Measurements from ENCODE around the gene AKAP8L. TPM values are rescaled to one million over a fixed set of nuclear protein-coding genes. Genes with fewer than 3 reads are reported as not detected.

The AKAP8L gene
- total and polyA plus RNA-seq, 2 of the 8 experiments (the other 6 are each of a cell fraction or from before 2014, with no cell fraction given), result 75.1 to 138 TPM

DNA sequence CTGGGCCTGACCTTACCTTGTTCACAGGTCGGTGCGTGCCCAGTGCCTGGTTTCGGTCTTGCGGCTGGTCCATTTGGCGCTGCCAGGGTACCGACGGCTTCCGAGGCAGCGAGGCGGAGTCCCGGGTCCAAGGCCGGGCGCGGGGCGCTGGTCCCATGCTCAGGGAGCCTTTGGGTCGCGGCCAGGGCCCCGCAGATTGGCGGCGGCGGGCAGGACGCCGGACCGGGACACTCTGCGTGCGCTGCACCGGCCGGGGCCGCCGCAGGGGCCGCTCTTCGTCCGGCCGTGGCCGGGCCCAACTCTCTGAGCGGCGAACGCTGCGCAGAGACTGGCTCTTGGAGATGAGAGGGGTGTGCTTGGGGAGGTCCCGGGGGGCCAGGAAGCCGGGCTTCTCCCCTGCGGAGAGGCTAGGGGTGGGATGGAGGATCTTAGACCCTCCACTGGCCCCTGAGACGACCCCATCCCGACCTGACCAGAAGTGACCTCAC is 34.3 kb upstream of the AKAP8L start:
- Histone ChIP-seq H3K14ac (ENCODE audit: insufficient read length) (no peak overlapping the region), H2BK20ac (ENCODE audit: low read length) (no peak overlapping the region), H2BK5ac (ENCODE audit: low read depth, low read length) (peak overlapping the region; percentile 60; the same call in 1 of the 2 replicates), H2BK120ac (replicated peaks; ENCODE audit: low read depth, low read length) (no peak overlapping the region), H2BK15ac (ENCODE audit: low read length) (no peak overlapping the region), H3K4me1 (replicated peaks in 1 of 4; ENCODE audit: control insufficient read depth in 3 of 4, insufficient read depth in 4 of 4, low read length in 3 of 4) (peaks cover 0 to 26% (median 10%) of the 10 kb centered on the region in 4 experiments; a peak in 6 of 7 replicates), H4K5ac (ENCODE audit: insufficient read length, low read depth, low read length) (peak overlapping the region; percentile 15), H3K36me3 (ENCODE audit: control insufficient read depth in 2 of 4, insufficient read depth in 4 of 4, low read length in 3 of 4) (no peaks in the 10 kb centered on the region; a peak in 1 of 8 replicates), H4K91ac (replicated peaks; ENCODE audit: insufficient read length, low read length) (no peak overlapping the region), H3K9ac (replicated peaks in 1 of 4; ENCODE audit: extremely low read depth in 1 of 4, low read depth in 3 of 4, low read length in 3 of 4) (no peak overlapping the region), H2AK5ac (ENCODE audit: low read depth, low read length) (no peak overlapping the region), H3K56ac (replicated peaks; ENCODE audit: insufficient read length, low read depth, low read length) (no peak overlapping the region), H3K23ac (ENCODE audit: insufficient read length) (no peak overlapping the region), H3K9me3 (ENCODE audit: insufficient read depth in 2 of 2, low read depth in 1 of 2, low read length in 1 of 2) (no peaks in the 10 kb centered on the region), H3K79me2 (ENCODE audit: control insufficient read depth in 1 of 2, insufficient read depth in 2 of 2, low read length in 2 of 2) (no peaks in the 10 kb centered on the region), H2BK12ac (ENCODE audit: low read depth, low read length) (peak overlapping the region; percentile 60; the same call in 1 of the 2 replicates), H4K8ac (ENCODE audit: extremely low read depth, insufficient read depth, low read length) (peak overlapping the region; percentile 73), H3K4me2 (ENCODE audit: insufficient read depth in 1 of 2, low read depth in 2 of 2, low read length in 2 of 2) (peak overlapping the region; percentile 61 to 95), H3K18ac (ENCODE audit: extremely low read depth, low read length) (no peak overlapping the region), H3K27me3 (replicated peaks in 1 of 4; ENCODE audit: control insufficient read depth in 3 of 4, extremely low read depth in 1 of 4, insufficient read depth in 3 of 4, low read length in 3 of 4) (peaks cover 16 to 54% (median 47%) of the 10 kb centered on the region in 4 experiments), H3K79me1 (ENCODE audit: low read depth, low read length) (no peaks in the 10 kb centered on the region), H3K4me3 (ENCODE audit: extremely low read depth in 1 of 4, insufficient read depth in 2 of 4, low read depth in 3 of 4, low read length in 4 of 4) (peak overlapping the region; percentile 21 to 66 (median 58)), H2AFZ (ENCODE audit: low read length) (peak overlapping the region; percentile 98; the same call in 1 of the 2 replicates), H3K4ac (replicated peaks; ENCODE audit: insufficient read length, low read depth, low read length) (no peak overlapping the region), H4K20me1 (replicated peaks in 1 of 2; ENCODE audit: control insufficient read depth in 1 of 2, insufficient read depth in 2 of 2, low read length in 2 of 2) (peaks cover 0 to 6% of the 10 kb centered on the region in 2 experiments), H3K27ac (ENCODE audit: low read depth, low read length) (no peak overlapping the region), H3K23me2 (ENCODE audit: low read depth, low read length) (peaks cover 28% of the 10 kb centered on the region; the same call in 1 of the 2 replicates)
- WGBS, 2 experiments (ENCODE audit: extremely low coverage in 1 of 2, insufficient coverage in 1 of 2, insufficient read length in 1 of 2, insufficient replicate concordance in 2 of 2, low coverage in 1 of 2, low lambda C conversion rate in 2 of 2, missing lambda C conversion rate in 1 of 2), result 9% methylated on average over 37 of the region's 44 CpGs; no CpG with 5 or more reads in 1 of the 2 experiments
- no peak for DNase-seq (ENCODE audit: low read depth in 1 of 2, low spot score in 2 of 2)
- TF ChIP-seq, protein P1, sequence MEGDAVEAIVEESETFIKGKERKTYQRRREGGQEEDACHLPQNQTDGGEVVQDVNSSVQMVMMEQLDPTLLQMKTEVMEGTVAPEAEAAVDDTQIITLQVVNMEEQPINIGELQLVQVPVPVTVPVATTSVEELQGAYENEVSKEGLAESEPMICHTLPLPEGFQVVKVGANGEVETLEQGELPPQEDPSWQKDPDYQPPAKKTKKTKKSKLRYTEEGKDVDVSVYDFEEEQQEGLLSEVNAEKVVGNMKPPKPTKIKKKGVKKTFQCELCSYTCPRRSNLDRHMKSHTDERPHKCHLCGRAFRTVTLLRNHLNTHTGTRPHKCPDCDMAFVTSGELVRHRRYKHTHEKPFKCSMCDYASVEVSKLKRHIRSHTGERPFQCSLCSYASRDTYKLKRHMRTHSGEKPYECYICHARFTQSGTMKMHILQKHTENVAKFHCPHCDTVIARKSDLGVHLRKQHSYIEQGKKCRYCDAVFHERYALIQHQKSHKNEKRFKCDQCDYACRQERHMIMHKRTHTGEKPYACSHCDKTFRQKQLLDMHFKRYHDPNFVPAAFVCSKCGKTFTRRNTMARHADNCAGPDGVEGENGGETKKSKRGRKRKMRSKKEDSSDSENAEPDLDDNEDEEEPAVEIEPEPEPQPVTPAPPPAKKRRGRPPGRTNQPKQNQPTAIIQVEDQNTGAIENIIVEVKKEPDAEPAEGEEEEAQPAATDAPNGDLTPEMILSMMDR (IDR thresholded peaks at IDR 0.05; ENCODE audit: control extremely low read depth in 1 of 3, insufficient read depth in 1 of 3, low read depth in 1 of 3, low read length in 3 of 3), result peak in 2 of 3 experiments; percentile 16 to 20; a peak in 2 of 4 replicates
- TF ChIP-seq RAD21 (IDR thresholded peaks at IDR 0.05 in 1 of 2, conservative IDR thresholded peaks at IDR 0.05 in 1 of 2; ENCODE audit: low read depth in 2 of 2, low read length in 2 of 2) (peak in 1 of 2 experiments; percentile 40; a peak in 1 of 4 replicates), EZH2 (IDR thresholded peaks at IDR 0.05; ENCODE audit: low read depth, low read length, severe bottlenecking) (peak; percentile 28), ASH2L (IDR thresholded peaks at IDR 0.05; ENCODE audit: low read length) (peak; percentile 44), RBBP5 (IDR thresholded peaks at IDR 0.05; ENCODE audit: borderline replicate concordance, low read depth, low read length) (no peak), POLR2AphosphoS5 (IDR thresholded peaks at IDR 0.05; ENCODE audit: low read depth, low read length) (no peak)
- ChIA-PET CTCF (ENCODE audit: partially characterized antibody) (interaction anchor here (0.7 to 5.7 kb wide), 4 partner anchors 11 to 103 kb away, joined by 3 to 35 read pairs (median 16); partner anchors contain the start of genes AKAP8L and RASAL3), POLR2A (ENCODE audit: partially characterized antibody) (interaction anchor here (0.6 to 1.3 kb wide), 4 partner anchors 12 to 764 kb away, joined by 3 to 8 read pairs (median 4); partner anchors contain the start of genes AKAP8L and ZNF333)
- no peak for FAIRE-seq

Data from H1 (cell line).